H1 (cell line): ENCODE results near the gene KRT84. TPM values are rescaled to one million over a fixed set of nuclear protein-coding genes. Genes with fewer than 3 reads are reported as not detected.

ENCODE experiments used
- CTCF ChIA-PET: fragments of 300-600 bp; sonication (Branson Sonifier 250); formaldehyde crosslinking; loops from one replicate; lab custom pipeline; 2021; ENCODE audit not compliant: partially characterized antibody; lab: Charles Lee
- POLR2A ChIA-PET: fragments of 300-600 bp; sonication (Branson Sonifier 250); formaldehyde crosslinking; loops from one replicate; lab custom pipeline; 2021; ENCODE audit warnings: inconsistent platforms; ENCODE audit not compliant: partially characterized antibody; lab: Charles Lee
- DNase-seq, 2 experiments: peaks; one replicate each; pipeline versions ENCODE4 v3.0.0 to v3.0.0-alpha.2; 2010 to 2022; ENCODE audit warnings: low spot score in 2 of 2, low read depth in 1 of 2, mixed read lengths in 1 of 2
- FAIRE-seq: peaks from 2 replicates; lab custom pipeline; 2011; peaks lifted over from hg19 to GRCh38; lab: Jason Lieb, UNC
- H2AFZ ChIP-seq: 2 replicates; pipeline ENCODE4 v1.8.1; 2012; ENCODE audit warnings: low read length, inconsistent platforms
- H2AK5ac ChIP-seq: 2 replicates; pipeline ENCODE4 v1.6.1; 2013; ENCODE audit warnings: low read depth, low read length
- H2BK120ac ChIP-seq: replicated peaks from 2 replicates; pipeline ENCODE3; 2013; ENCODE audit warnings: low read depth, low read length, inconsistent platforms
- H2BK12ac ChIP-seq: 2 replicates; pipeline ENCODE4 v1.6.1; 2013; ENCODE audit warnings: low read depth, low read length
- H2BK15ac ChIP-seq: 2 replicates; pipeline ENCODE4 v1.6.1; 2013; ENCODE audit warnings: low read length
- H2BK20ac ChIP-seq: 2 replicates; pipeline ENCODE4 v1.6.1; 2013; ENCODE audit warnings: low read length
- H2BK5ac ChIP-seq: 2 replicates; pipeline ENCODE4 v1.6.1; 2013; ENCODE audit warnings: low read depth, low read length
- H3K14ac ChIP-seq: 2 replicates; pipeline ENCODE4 v1.6.1; 2013; ENCODE audit warnings: inconsistent platforms; ENCODE audit not compliant: insufficient read length
- H3K18ac ChIP-seq: 2 replicates; pipeline ENCODE4 v1.6.1; 2013; ENCODE audit warnings: low read length; ENCODE audit errors: extremely low read depth
- H3K23ac ChIP-seq: 2 replicates; pipeline ENCODE4 v1.6.1; 2013; ENCODE audit warnings: inconsistent platforms; ENCODE audit not compliant: insufficient read length
- H3K23me2 ChIP-seq: 2 replicates; pipeline ENCODE4 v1.6.1; 2013; ENCODE audit warnings: low read depth, low read length
- H3K27ac ChIP-seq: 2 replicates; pipeline ENCODE4 v1.6.1; 2011; ENCODE audit warnings: low read depth, low read length, inconsistent platforms
- H3K27me3 ChIP-seq, 4 experiments: replicated peaks in 1 of 4; 1 replicate in 1 of 4; 2 replicates in 3 of 4; pipeline versions ENCODE4 v1.6.1 to v1.8.1; 2011 to 2013; ENCODE audit warnings: low read length in 3 of 4, mild to moderate bottlenecking in 3 of 4, inconsistent platforms in 2 of 4, mixed read lengths in 2 of 4, moderate library complexity in 1 of 4; ENCODE audit not compliant: control insufficient read depth in 3 of 4, insufficient read depth in 3 of 4; ENCODE audit errors: extremely low read depth in 1 of 4
- H3K36me3 ChIP-seq, 4 experiments: 2 replicates each; pipeline versions ENCODE4 v1.6.1 to v1.8.1; 2011 to 2013; ENCODE audit warnings: mild to moderate bottlenecking in 4 of 4, low read length in 3 of 4, moderate library complexity in 2 of 4, control low read depth in 1 of 4, inconsistent platforms in 1 of 4; ENCODE audit not compliant: insufficient read depth in 4 of 4, control insufficient read depth in 2 of 4
- H3K4ac ChIP-seq: replicated peaks from 2 replicates; pipeline ENCODE3; 2013; ENCODE audit warnings: low read length, low read depth, mixed read lengths, inconsistent platforms; ENCODE audit not compliant: insufficient read length
- H3K4me1 ChIP-seq, 4 experiments: replicated peaks in 1 of 4; 1 replicate in 1 of 4; 2 replicates in 3 of 4; pipeline versions ENCODE4 v1.6.1 to v1.8.1; 2011 to 2013; ENCODE audit warnings: low read length in 3 of 4, inconsistent platforms in 2 of 4, mixed read lengths in 1 of 4; ENCODE audit not compliant: insufficient read depth in 4 of 4, control insufficient read depth in 3 of 4
- H3K4me2 ChIP-seq, 2 experiments: 2 replicates each; pipeline versions ENCODE4 v1.6.1 to v1.8.1; 2011 to 2013; ENCODE audit warnings: low read depth in 2 of 2, low read length in 2 of 2, control low read depth in 1 of 2, inconsistent platforms in 1 of 2, mild to moderate bottlenecking in 1 of 2; ENCODE audit not compliant: insufficient read depth in 1 of 2
- H3K4me3 ChIP-seq, 4 experiments: fragments of 200-600, 300-600 bp in 1 of 4; sonication (generic), shearing (Covaris generic), sonication (Bioruptor Twin) in 1 of 4; 2 replicates each; pipeline versions ENCODE4 v1.5.1 to v1.8.1; 2011 to 2016; ENCODE audit warnings: low read length in 4 of 4, low read depth in 3 of 4, control low read depth in 2 of 4, inconsistent platforms in 2 of 4, mild to moderate bottlenecking in 2 of 4, mixed read lengths in 1 of 4, moderate library complexity in 1 of 4; ENCODE audit not compliant: insufficient read depth in 2 of 4; ENCODE audit errors: extremely low read depth in 1 of 4
- H3K56ac ChIP-seq: replicated peaks from 2 replicates; pipeline ENCODE3; 2013; ENCODE audit warnings: low read depth, mild to moderate bottlenecking, mixed read lengths, low read length, inconsistent platforms; ENCODE audit not compliant: insufficient read length
- H3K79me1 ChIP-seq: 2 replicates; pipeline ENCODE4 v1.6.1; 2013; ENCODE audit warnings: low read depth, low read length, control low read depth
- H3K79me2 ChIP-seq, 2 experiments: 2 replicates each; pipeline versions ENCODE4 v1.6.1 to v1.8.1; 2012 to 2013; ENCODE audit warnings: low read length in 2 of 2, mild to moderate bottlenecking in 2 of 2, inconsistent platforms in 1 of 2; ENCODE audit not compliant: insufficient read depth in 2 of 2, control insufficient read depth in 1 of 2
- H3K9ac ChIP-seq, 4 experiments: replicated peaks in 1 of 4; 1 replicate in 1 of 4; 2 replicates in 3 of 4; pipeline versions ENCODE4 v1.6.1 to v1.8.1; 2011 to 2013; ENCODE audit warnings: low read depth in 3 of 4, low read length in 3 of 4, control low read depth in 2 of 4, mild to moderate bottlenecking in 2 of 4, moderate library complexity in 2 of 4, inconsistent platforms in 1 of 4; ENCODE audit errors: extremely low read depth in 1 of 4
- H3K9me3 ChIP-seq, 2 experiments: 2 replicates each; pipeline versions ENCODE4 v1.6.1 to v1.8.1; 2012 to 2013; ENCODE audit warnings: mild to moderate bottlenecking in 2 of 2, moderate library complexity in 2 of 2, control low read depth in 1 of 2, inconsistent platforms in 1 of 2, low read depth in 1 of 2, low read length in 1 of 2, mixed read lengths in 1 of 2; ENCODE audit not compliant: insufficient read depth in 2 of 2
- H4K20me1 ChIP-seq, 2 experiments: replicated peaks in 1 of 2; 2 replicates each; pipeline versions ENCODE3 to v1.8.1; 2011 to 2013; ENCODE audit warnings: inconsistent platforms in 2 of 2, low read length in 2 of 2, mild to moderate bottlenecking in 1 of 2; ENCODE audit not compliant: insufficient read depth in 2 of 2, control insufficient read depth in 1 of 2
- H4K5ac ChIP-seq: 2 replicates; pipeline ENCODE4 v1.6.1; 2013; ENCODE audit warnings: low read length, low read depth, mixed read lengths, inconsistent platforms; ENCODE audit not compliant: insufficient read length
- H4K8ac ChIP-seq: 2 replicates; pipeline ENCODE4 v1.8.0; 2013; ENCODE audit warnings: mild to moderate bottlenecking, moderate library complexity, low read length, inconsistent platforms; ENCODE audit not compliant: insufficient read depth; ENCODE audit errors: extremely low read depth
- H4K91ac ChIP-seq: replicated peaks from 2 replicates; pipeline ENCODE3; 2013; ENCODE audit warnings: low read length, mixed read lengths, inconsistent platforms; ENCODE audit not compliant: insufficient read length
- CEBPB ChIP-seq: IDR thresholded peaks from 2 replicates; pipeline ENCODE4 v1.6.1; 2012; ENCODE audit warnings: low read depth, low read length
- GABPA ChIP-seq: IDR thresholded peaks from 2 replicates; pipeline ENCODE4 v1.6.1; 2011; ENCODE audit warnings: mild to moderate bottlenecking, low read length, moderate library complexity, borderline replicate concordance; ENCODE audit not compliant: insufficient read depth
- GTF2F1 ChIP-seq: IDR thresholded peaks from 2 replicates; pipeline ENCODE4 v1.6.1; 2012; ENCODE audit warnings: low read depth, low read length, improper control_type of control experiment, borderline replicate concordance
- JUN ChIP-seq: IDR thresholded peaks from 2 replicates; pipeline ENCODE4 v1.6.1; 2011; ENCODE audit warnings: low read depth, mild to moderate bottlenecking, improper control_type of control experiment, low read length
- NRF1 ChIP-seq: IDR thresholded peaks from 2 replicates; pipeline ENCODE4 v1.6.1; 2011; ENCODE audit warnings: mild to moderate bottlenecking, low read depth, low read length, improper control_type of control experiment
- PHF8 ChIP-seq: fragments of 200-600 bp; sonication (generic); conservative IDR thresholded peaks from 2 replicates; pipeline ENCODE4 v1.7.1; 2012; ENCODE audit warnings: low read depth, mild to moderate bottlenecking, inconsistent platforms, low read length, moderate library complexity
- RAD21 ChIP-seq, 2 experiments: IDR thresholded peaks in 1 of 2; conservative IDR thresholded peaks in 1 of 2; 2 replicates each; pipeline ENCODE4 v1.6.1; 2011; ENCODE audit warnings: low read depth in 2 of 2, low read length in 2 of 2, improper control_type of control experiment in 1 of 2, inconsistent platforms in 1 of 2, mild to moderate bottlenecking in 1 of 2, moderate library complexity in 1 of 2
- SAP30 ChIP-seq: fragments of 300-600 bp; sonication (generic); IDR thresholded peaks from 2 replicates; pipeline ENCODE4 v1.7.1; 2012; ENCODE audit warnings: low read length, moderate library complexity, mild to moderate bottlenecking, inconsistent platforms; ENCODE audit not compliant: insufficient read depth, insufficient replicate concordance
- SRF ChIP-seq: IDR thresholded peaks from 2 replicates; pipeline ENCODE4 v1.6.1; 2011; ENCODE audit warnings: mild to moderate bottlenecking, low read depth, low read length, moderate library complexity
- WGBS, 2 experiments: shearing (Covaris generic) in 1 of 2; methylation state at CpG; one replicate each; pipeline versions ENCODE4 v1.1.6 to v1.1.7; 2013 to 2015; ENCODE audit warnings: low lambda C conversion rate in 2 of 2, mixed read lengths in 2 of 2, inconsistent platforms in 1 of 2, low coverage in 1 of 2, missing lambda C conversion rate in 1 of 2; ENCODE audit not compliant: insufficient replicate concordance in 2 of 2, insufficient coverage in 1 of 2, insufficient read length in 1 of 2; ENCODE audit errors: extremely low coverage in 1 of 2, missing lambda C conversion rate in 1 of 2; 5-methylcytosine and 5-hydroxymethylcytosine counted together
- polyA plus RNA-seq, 7 experiments: library from polyadenylated mRNA; depleted of rRNA in 3 of 7; stranded (reverse) in 5 of 7; unstranded in 2 of 7; fragments of >200 nt in 5 of 7; fragments of 200-250 nt in 2 of 7; gene quantifications; 1 replicate in 5 of 7; 2 replicates in 1 of 7; 4 replicates in 1 of 7; pipeline versions ENCODE4 v1.2.1 to v1.2.3, GENCODE V29; 2011 to 2013; ENCODE audit warnings: missing spikeins in 2 of 7, mixed read lengths in 2 of 7
- total RNA-seq: library from RNA; stranded (reverse); fragmentation: NEBNext Ultra II Directional; extraction: Animal tissue kit (Norgen Biotek cat#: 25700); gene quantifications from 2 replicates; pipeline ENCODE4 v1.2.1, GENCODE V29; 2021
- TF ChIP-seq, protein P1 (sequence below): IDR thresholded peaks from 2 replicates; pipeline ENCODE4 v1.6.1; 2012; ENCODE audit warnings: low read length, inconsistent platforms

The KRT84 gene
- total and polyA plus RNA-seq, 2 of the 8 experiments (the other 6 are each of a cell fraction or from before 2014, with no cell fraction given): not detected

DNA sequence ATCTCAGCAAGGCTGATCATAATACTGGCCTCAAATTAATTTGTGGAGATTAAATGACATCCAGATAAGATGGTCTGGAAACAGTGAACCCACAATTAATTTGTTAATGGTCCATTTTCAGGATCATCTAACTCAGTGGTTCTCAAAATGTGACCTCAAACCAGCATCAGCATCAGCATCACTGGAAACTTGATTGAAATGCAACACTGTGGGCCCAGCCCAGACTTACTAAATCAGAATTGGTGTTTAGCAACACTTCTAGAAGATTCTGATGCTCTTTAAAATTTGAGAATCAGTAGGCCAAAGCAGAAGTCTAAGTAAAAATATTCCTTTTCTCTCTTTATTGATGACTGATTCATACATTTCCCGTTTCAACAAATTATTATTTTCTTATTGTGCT lies 31.3 kb upstream of the KRT84 start:
- Histone ChIP-seq H3K23ac (no peak overlapping the region), H3K14ac (no peak overlapping the region), H2BK120ac (no peak overlapping the region), H2BK20ac (no peak overlapping the region), H3K9me3 (no peaks in the 10 kb centered on the region), H2AFZ (no peak overlapping the region), H3K18ac (no peak overlapping the region), H3K27me3 (no peaks in the 10 kb centered on the region), H3K79me2 (no peaks in the 10 kb centered on the region), H3K4ac (no peak overlapping the region), H2BK5ac (no peak overlapping the region), H3K4me1 (no peaks in the 10 kb centered on the region), H4K20me1 (no peaks in the 10 kb centered on the region), H3K4me3 (no peak overlapping the region), H3K27ac (no peak overlapping the region), H3K79me1 (no peaks in the 10 kb centered on the region), H2BK15ac (no peak overlapping the region), H3K36me3 (no peaks in the 10 kb centered on the region), H4K8ac (no peak overlapping the region), H3K23me2 (no peaks in the 10 kb centered on the region; the same call in 1 of the 2 replicates), H4K91ac (no peak overlapping the region), H3K56ac (no peak overlapping the region), H2AK5ac (no peak overlapping the region), H3K4me2 (no peak overlapping the region), H4K5ac (no peak overlapping the region), H2BK12ac (no peak overlapping the region), H3K9ac (no peak overlapping the region)
- ChIA-PET POLR2A (interaction anchor here (1.1 kb wide), 1 partner anchor 19 kb away, joined by 3 read pairs; no protein-coding TSS in a partner anchor), CTCF (interaction anchor here (1.2 to 7.8 kb wide), 4 partner anchors 11 to 463 kb away, joined by 3 to 46 read pairs (median 16); no protein-coding TSS in a partner anchor)
- no peak for DNase-seq
- FAIRE-seq: no peak
- no peak for TF ChIP-seq NRF1
- no peak for TF ChIP-seq JUN
- no peak for TF ChIP-seq SRF
- no peak for TF ChIP-seq GABPA
- TF ChIP-seq, protein P1, sequence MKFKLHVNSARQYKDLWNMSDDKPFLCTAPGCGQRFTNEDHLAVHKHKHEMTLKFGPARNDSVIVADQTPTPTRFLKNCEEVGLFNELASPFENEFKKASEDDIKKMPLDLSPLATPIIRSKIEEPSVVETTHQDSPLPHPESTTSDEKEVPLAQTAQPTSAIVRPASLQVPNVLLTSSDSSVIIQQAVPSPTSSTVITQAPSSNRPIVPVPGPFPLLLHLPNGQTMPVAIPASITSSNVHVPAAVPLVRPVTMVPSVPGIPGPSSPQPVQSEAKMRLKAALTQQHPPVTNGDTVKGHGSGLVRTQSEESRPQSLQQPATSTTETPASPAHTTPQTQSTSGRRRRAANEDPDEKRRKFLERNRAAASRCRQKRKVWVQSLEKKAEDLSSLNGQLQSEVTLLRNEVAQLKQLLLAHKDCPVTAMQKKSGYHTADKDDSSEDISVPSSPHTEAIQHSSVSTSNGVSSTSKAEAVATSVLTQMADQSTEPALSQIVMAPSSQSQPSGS: no peak
- TF ChIP-seq CEBPB: no peak
- TF ChIP-seq PHF8: no peak
- no peak for TF ChIP-seq SAP30
- no peak for TF ChIP-seq RAD21 (IDR thresholded peaks at IDR 0.05 in 1 of 2, conservative IDR thresholded peaks at IDR 0.05 in 1 of 2; ENCODE audit: low read depth in 2 of 2, low read length in 2 of 2)
- TF ChIP-seq GTF2F1: no peak
- WGBS, 2 experiments: 85% methylated on average over 1 of the region's 1 CpG; no CpG with 5 or more reads in 1 of the 2 experiments
